RCC 7860 (cell line): ENCODE results near the gene SMIM27.
"Not testable (repeated sequence)": the region's sequence is repeated elsewhere in the genome, so short reads cannot be mapped to it uniquely, and the experiment has no call there.

Source experiments
- DNase-seq: peaks from one replicate; pipeline ENCODE4 v3.0.0-alpha.2; 2015; ENCODE audit warnings: low spot score
- FAIRE-seq: peaks from 2 replicates; lab custom pipeline; 2012; peaks lifted over from hg19 to GRCh38; lab: Jason Lieb, UNC

SMIM27 gene

GRCh38 chr9:32596096-32596865 is 44.2 kb downstream of the SMIM27 start:
- DNase-seq = no peak
- FAIRE-seq = no peak

GRCh38 chr9:32596936-32597335 is 44.8 kb downstream of the SMIM27 start:
- DNase-seq (no peak), FAIRE-seq (no peak)

- not testable (repeated sequence) for FAIRE-seq, DNase-seq
Observed at GRCh38 chr9:32599021-32599420, 46.9 kb downstream of the SMIM27 start.
